Activated CD4-positive, alpha-beta T cell treated with anti-CD3 and anti-CD28 coated beads, Interleukin-2, amount 10 ng/mL, durations not matched to agents 7 days and 5 days (primary cell): ENCODE results near the gene PGR. TPM values are rescaled to one million over a fixed set of nuclear protein-coding genes. Genes with fewer than 3 reads are reported as not detected.

Experiments used
- CTCF ChIA-PET: fragments of 350-600 bp; sonication (Branson Sonifier 250); formaldehyde crosslinking; loops from one replicate; lab custom pipeline; 2021; ENCODE audit warnings: antibody characterized with exemption; lab: Charles Lee
- POLR2A ChIA-PET: fragments of 350-600 bp; sonication (Branson Sonifier 250); formaldehyde crosslinking; loops from one replicate; lab custom pipeline; 2021; ENCODE audit warnings: antibody characterized with exemption; lab: Charles Lee
- DNase-seq: peaks from one replicate; pipeline ENCODE4 v3.0.0-alpha.2; 2020
- H3K27ac Mint-ChIP-seq: one replicate; pipeline ENCODE4 v1.8.0; 2021; ENCODE audit warnings: mild to moderate bottlenecking, moderate library complexity, mixed read lengths
- H3K27me3 Mint-ChIP-seq: one replicate; pipeline ENCODE4 v1.8.0; 2021; ENCODE audit warnings: mixed read lengths
- H3K36me3 Mint-ChIP-seq: one replicate; pipeline ENCODE4 v1.8.0; 2021; ENCODE audit warnings: low read depth, mixed read lengths
- H3K4me1 Mint-ChIP-seq: one replicate; pipeline ENCODE4 v1.8.0; 2021; ENCODE audit warnings: mixed read lengths
- H3K4me3 Mint-ChIP-seq: one replicate; pipeline ENCODE4 v1.8.0; 2021; ENCODE audit warnings: mild to moderate bottlenecking, moderate library complexity, mixed read lengths
- H3K9me3 Mint-ChIP-seq: one replicate; pipeline ENCODE4 v1.8.0; 2021; ENCODE audit warnings: mixed read lengths
- total RNA-seq, 2 experiments: library from RNA; stranded (reverse); gene quantifications; one replicate each; pipeline ENCODE4 v1.2.3, GENCODE V29; 2021

Gene PGR
- total RNA-seq, 2 experiments from 2014 or later: not detected

DNA sequence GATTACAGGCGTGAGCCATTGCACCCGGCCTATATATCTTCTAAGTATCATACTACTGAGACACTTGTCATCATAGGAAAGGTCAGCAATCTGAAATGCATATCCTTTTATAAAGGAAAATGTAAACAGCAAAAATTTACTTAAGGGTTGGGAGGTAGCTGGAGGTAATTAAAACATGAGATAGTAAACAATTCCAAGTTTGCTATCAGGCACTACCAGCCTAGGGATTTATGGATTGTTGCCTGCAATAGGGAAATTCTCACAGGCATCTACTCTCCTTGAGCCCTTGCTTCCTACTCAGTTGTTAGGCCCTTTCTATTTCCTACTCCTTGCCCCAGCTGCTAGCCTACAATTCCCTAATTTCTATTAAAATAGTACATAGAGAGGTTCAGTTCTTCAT, 16.1 kb downstream of the PGR start:
- DNase-seq: no peak
- POLR2A ChIA-PET: no interaction called here
- H3K9me3 Mint-ChIP-seq: no peaks in the 10 kb centered on the region
- no peaks in the 10 kb centered on the region for H3K4me1 Mint-ChIP-seq
- no peaks in the 10 kb centered on the region for H3K27me3 Mint-ChIP-seq
- H3K4me3 Mint-ChIP-seq: no peak overlapping the region
- H3K36me3 Mint-ChIP-seq: no peaks in the 10 kb centered on the region
- no peak overlapping the region for H3K27ac Mint-ChIP-seq
- CTCF ChIA-PET: no interaction called here

GRCh38 chr11:101104716-101105115, 24.9 kb downstream of the PGR start:
- H3K4me1 Mint-ChIP-seq: no peaks in the 10 kb centered on the region
- no peaks in the 10 kb centered on the region for H3K27me3 Mint-ChIP-seq
- CTCF ChIA-PET: no interaction called here
- H3K9me3 Mint-ChIP-seq: no peaks in the 10 kb centered on the region
- H3K4me3 Mint-ChIP-seq: no peak overlapping the region
- POLR2A ChIA-PET: no interaction called here
- H3K27ac Mint-ChIP-seq: no peak overlapping the region
- DNase-seq: no peak
- no peaks in the 10 kb centered on the region for H3K36me3 Mint-ChIP-seq

- Mint-ChIP-seq H3K36me3 (no peaks in the 10 kb centered on the region), H3K27ac (no peak overlapping the region), H3K4me3 (no peak overlapping the region), H3K9me3 (no peaks in the 10 kb centered on the region), H3K4me1 (no peaks in the 10 kb centered on the region), H3K27me3 (no peaks in the 10 kb centered on the region)
- ChIA-PET POLR2A (no interaction called here), CTCF (no interaction called here)
- no peak for DNase-seq
Observed at GRCh38 chr11:101103433-101103832, 26.2 kb downstream of the PGR start.

DNA sequence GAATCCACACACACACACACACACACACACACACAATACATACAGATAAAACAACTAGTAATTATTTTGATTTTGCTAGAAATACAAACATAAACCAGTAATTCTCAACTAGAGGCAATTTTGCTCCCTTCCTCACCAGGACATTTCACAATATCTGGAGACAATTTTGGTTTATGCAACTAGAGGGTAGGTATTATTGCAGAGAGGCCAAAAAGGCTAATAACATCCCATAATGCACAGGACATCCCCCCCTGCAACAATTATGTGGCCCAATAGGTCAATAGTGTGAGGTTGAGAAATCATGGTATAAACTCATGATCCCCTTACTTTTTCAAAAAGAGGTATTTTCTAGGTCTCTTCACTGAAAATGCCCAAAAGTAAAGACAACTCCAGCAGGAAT, 29.0 kb downstream of the PGR start:
- ChIA-PET POLR2A (no interaction called here), CTCF (no interaction called here)
- no peaks in the 10 kb centered on the region for H3K27me3 Mint-ChIP-seq
- H3K4me1 Mint-ChIP-seq: no peaks in the 10 kb centered on the region
- no peak overlapping the region for H3K4me3 Mint-ChIP-seq
- DNase-seq: no peak
- peaks cover 3% of the 10 kb centered on the region for H3K9me3 Mint-ChIP-seq
- H3K36me3 Mint-ChIP-seq: no peaks in the 10 kb centered on the region
- H3K27ac Mint-ChIP-seq: no peak overlapping the region

DNA sequence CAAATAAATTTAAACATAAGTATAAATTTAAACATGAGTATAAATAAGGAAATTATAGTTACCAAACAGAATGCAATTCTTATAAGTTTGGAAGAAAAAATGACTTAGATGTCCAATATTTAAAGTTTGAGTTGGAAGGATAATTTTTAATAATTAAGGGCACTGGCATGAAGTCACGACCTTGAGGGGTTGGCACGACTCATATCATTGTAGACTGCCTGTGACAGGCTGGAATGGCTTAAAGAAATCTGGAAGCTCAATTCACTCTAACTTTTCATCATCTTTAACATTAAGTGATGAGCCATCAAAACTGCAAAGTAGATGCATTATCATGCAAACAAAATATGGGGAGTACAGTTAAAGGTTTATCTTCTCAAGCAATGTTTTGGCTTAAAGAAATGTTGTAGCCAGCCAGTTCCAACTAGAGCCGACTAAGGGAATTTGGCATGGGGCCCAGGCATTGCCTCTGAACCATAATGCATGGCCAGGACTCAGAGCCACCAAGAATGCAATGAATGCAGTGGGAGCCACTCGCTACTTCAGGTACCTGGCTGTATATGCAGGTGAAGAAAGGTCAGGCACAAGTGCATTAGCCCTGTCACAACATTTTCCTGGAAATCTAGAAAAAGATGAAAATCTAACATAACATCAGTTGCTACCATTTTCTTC, 33.4 kb downstream of the PGR start:
- H3K4me1 Mint-ChIP-seq: no peaks in the 10 kb centered on the region
- H3K4me3 Mint-ChIP-seq: no peak overlapping the region
- H3K9me3 Mint-ChIP-seq: peaks cover 3% of the 10 kb centered on the region
- ChIA-PET CTCF (no interaction called here), POLR2A (no interaction called here)
- no peak overlapping the region for H3K27ac Mint-ChIP-seq
- no peaks in the 10 kb centered on the region for H3K36me3 Mint-ChIP-seq
- no peaks in the 10 kb centered on the region for H3K27me3 Mint-ChIP-seq
- no peak for DNase-seq

- no peaks in the 10 kb centered on the region for H3K27me3 Mint-ChIP-seq
- H3K27ac Mint-ChIP-seq: no peak overlapping the region
- ChIA-PET POLR2A (no interaction called here), CTCF (no interaction called here)
- no peaks in the 10 kb centered on the region for H3K4me1 Mint-ChIP-seq
- peaks cover 6% of the 10 kb centered on the region for H3K9me3 Mint-ChIP-seq
- no peaks in the 10 kb centered on the region for H3K36me3 Mint-ChIP-seq
- no peak overlapping the region for H3K4me3 Mint-ChIP-seq
- no peak for DNase-seq
Observed at GRCh38 chr11:101091781-101092180, 37.8 kb downstream of the PGR start.

DNA sequence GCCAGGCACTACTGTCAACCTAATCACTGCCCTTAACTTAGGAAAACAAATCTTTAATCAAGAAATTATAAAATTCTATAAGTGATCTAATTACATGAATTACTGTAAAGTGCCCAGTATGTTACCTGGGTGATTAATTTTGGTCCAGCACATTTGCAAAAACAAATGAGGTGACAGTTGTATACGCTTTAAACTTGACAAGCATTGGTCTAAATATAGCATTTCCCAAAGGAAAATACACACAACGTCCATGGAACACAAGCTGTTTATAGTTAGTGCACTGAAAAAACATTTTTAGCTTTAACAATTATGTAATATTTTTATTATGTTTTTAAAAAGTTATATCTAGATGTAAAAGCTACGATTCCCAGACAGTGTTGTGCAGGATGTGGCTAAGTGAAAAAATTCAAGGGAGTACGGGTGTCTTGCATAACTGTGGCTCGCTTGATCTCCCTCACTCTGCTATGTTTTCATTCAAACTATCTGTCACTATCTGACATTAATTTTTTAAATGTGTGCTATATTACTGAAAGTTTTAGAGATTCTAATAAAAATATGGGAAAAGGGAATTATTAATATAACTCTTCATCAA, 38.8 kb downstream of the PGR start:
- CTCF ChIA-PET: no interaction called here
- Mint-ChIP-seq H3K9me3 (peaks cover 3% of the 10 kb centered on the region), H3K4me1 (no peaks in the 10 kb centered on the region), H3K4me3 (no peak overlapping the region), H3K27ac (no peak overlapping the region), H3K27me3 (no peaks in the 10 kb centered on the region), H3K36me3 (no peaks in the 10 kb centered on the region)
- no peak for DNase-seq
- POLR2A ChIA-PET: no interaction called here

- H3K4me1 Mint-ChIP-seq: no peaks in the 10 kb centered on the region
- ChIA-PET CTCF (no interaction called here), POLR2A (no interaction called here)
- H3K9me3 Mint-ChIP-seq: peaks cover 17% of the 10 kb centered on the region
- no peaks in the 10 kb centered on the region for H3K27me3 Mint-ChIP-seq
- no peaks in the 10 kb centered on the region for H3K36me3 Mint-ChIP-seq
- H3K4me3 Mint-ChIP-seq: no peak overlapping the region
- H3K27ac Mint-ChIP-seq: no peak overlapping the region
- no peak for DNase-seq
Observed at GRCh38 chr11:101083335-101083734, 46.3 kb downstream of the PGR start.

GRCh38 chr11:101082813-101083212, 46.8 kb downstream of the PGR start:
- Mint-ChIP-seq H3K36me3 (no peaks in the 10 kb centered on the region), H3K4me1 (no peaks in the 10 kb centered on the region)
- CTCF ChIA-PET: no interaction called here

GRCh38 chr11:101063706-101064105, 65.9 kb downstream of the PGR start:
- H3K9me3 Mint-ChIP-seq: no peaks in the 10 kb centered on the region
- POLR2A ChIA-PET: no interaction called here
- H3K27me3 Mint-ChIP-seq: no peaks in the 10 kb centered on the region
- H3K4me1 Mint-ChIP-seq: no peaks in the 10 kb centered on the region
- CTCF ChIA-PET: no interaction called here
- DNase-seq: no peak
- no peak overlapping the region for H3K4me3 Mint-ChIP-seq
- no peaks in the 10 kb centered on the region for H3K36me3 Mint-ChIP-seq
- H3K27ac Mint-ChIP-seq: no peak overlapping the region

More at GRCh38 chr11:101082813-101083212, 46.8 kb downstream of the PGR start:
- POLR2A ChIA-PET: no interaction called here
- DNase-seq: no peak
- no peak overlapping the region for H3K4me3 Mint-ChIP-seq
- H3K27ac Mint-ChIP-seq: no peak overlapping the region
- peaks cover 17% of the 10 kb centered on the region for H3K9me3 Mint-ChIP-seq
- no peaks in the 10 kb centered on the region for H3K27me3 Mint-ChIP-seq

GRCh38 chr11:101061606-101062005, 68.0 kb downstream of the PGR start:
- no peaks in the 10 kb centered on the region for H3K36me3 Mint-ChIP-seq
- no peaks in the 10 kb centered on the region for H3K27me3 Mint-ChIP-seq
- H3K27ac Mint-ChIP-seq: no peak overlapping the region
- POLR2A ChIA-PET: interaction anchor here (0.6 kb wide), 1 partner anchor 1143 kb away, joined by 5 read pairs; no protein-coding TSS in a partner anchor
- H3K9me3 Mint-ChIP-seq: no peaks in the 10 kb centered on the region
- H3K4me1 Mint-ChIP-seq: no peaks in the 10 kb centered on the region
- no peak for DNase-seq
- CTCF ChIA-PET: no interaction called here
- no peak overlapping the region for H3K4me3 Mint-ChIP-seq

DNA sequence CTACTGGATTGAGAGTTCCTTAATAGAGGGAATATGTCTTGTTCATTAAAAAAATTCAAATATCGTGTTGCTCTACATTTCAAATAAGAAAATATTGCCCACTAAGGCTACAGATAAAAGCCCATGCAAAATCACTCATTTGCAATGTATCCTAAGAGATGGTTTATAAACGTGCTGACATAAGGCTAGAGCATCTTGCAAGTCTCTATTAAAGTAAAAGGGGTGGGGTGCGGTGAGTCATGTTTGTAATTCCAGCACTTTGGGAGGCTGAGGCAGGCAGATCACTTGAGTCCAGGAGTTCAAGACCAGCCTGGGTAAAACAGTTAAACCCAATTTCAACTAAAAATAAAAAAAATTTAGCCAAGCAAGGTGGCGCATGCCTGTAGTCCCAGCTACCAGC, 70.3 kb downstream of the PGR start:
- POLR2A ChIA-PET: no interaction called here
- Mint-ChIP-seq H3K27ac (no peak overlapping the region), H3K9me3 (no peaks in the 10 kb centered on the region)

DNA sequence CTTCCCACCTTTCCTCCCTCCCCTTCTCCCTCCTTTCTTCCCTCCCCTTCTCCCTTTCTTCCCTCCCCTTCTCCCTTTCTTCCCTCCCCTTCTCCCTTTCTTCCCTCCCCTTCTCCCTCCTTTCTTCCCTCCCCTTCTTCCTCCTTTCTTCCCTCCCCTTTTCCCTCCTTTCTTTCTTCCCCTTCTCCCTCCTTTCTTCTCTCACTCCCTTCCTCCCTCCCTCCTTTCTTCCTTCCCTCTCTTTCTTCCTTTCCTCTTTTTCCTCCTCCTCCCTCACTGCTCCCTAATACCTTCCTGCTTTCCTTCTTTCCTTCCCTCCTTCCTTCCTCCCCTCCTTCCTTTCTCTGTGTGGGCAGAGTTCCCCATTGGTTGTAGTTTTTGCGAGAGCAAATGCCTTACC, 76.1 kb downstream of the PGR start:
- Mint-ChIP-seq H3K4me1 (no peaks in the 10 kb centered on the region), H3K4me3 (no peak overlapping the region), H3K27me3 (no peaks in the 10 kb centered on the region), H3K9me3 (no peaks in the 10 kb centered on the region), H3K36me3 (no peaks in the 10 kb centered on the region), H3K27ac (no peak overlapping the region)
- ChIA-PET CTCF (no interaction called here), POLR2A (no interaction called here)
- no peak for DNase-seq

More for the DNA sequence above, 70.3 kb downstream of the PGR start:
- DNase-seq: no peak
- H3K27me3 Mint-ChIP-seq: no peaks in the 10 kb centered on the region
- CTCF ChIA-PET: no interaction called here
- no peaks in the 10 kb centered on the region for H3K4me1 Mint-ChIP-seq
- no peaks in the 10 kb centered on the region for H3K36me3 Mint-ChIP-seq
- H3K4me3 Mint-ChIP-seq: no peak overlapping the region

DNA sequence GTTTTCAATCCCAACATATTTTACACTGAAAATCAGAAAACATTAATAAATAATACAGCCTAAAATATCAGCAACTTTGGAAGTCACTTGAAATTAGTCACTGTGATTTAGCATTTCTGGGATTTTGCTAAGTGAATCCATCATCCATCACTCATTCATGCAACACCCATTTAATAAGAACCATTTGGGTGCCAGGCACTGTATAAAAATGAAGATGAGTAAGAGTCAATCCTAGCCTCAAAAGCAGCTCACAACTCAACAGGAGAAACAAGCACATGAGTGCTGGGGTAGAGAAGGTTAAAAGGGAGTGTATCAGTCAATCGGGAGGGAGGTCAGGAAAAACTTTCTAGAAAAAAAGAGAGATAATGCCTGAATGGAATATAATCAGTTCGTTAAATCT, 77.9 kb downstream of the PGR start:
- H3K9me3 Mint-ChIP-seq: no peaks in the 10 kb centered on the region
- H3K27ac Mint-ChIP-seq: no peak overlapping the region
- no peaks in the 10 kb centered on the region for H3K27me3 Mint-ChIP-seq

More for the DNA sequence above, 77.9 kb downstream of the PGR start:
- no peaks in the 10 kb centered on the region for H3K4me1 Mint-ChIP-seq
- ChIA-PET POLR2A (no interaction called here), CTCF (no interaction called here)
- H3K4me3 Mint-ChIP-seq: no peak overlapping the region
- H3K36me3 Mint-ChIP-seq: no peaks in the 10 kb centered on the region
- DNase-seq: no peak
